H9 (cell line): Measurements from ENCODE around the gene FCRL5. TPM values are rescaled to one million over a fixed set of nuclear protein-coding genes. Genes with fewer than 3 reads are reported as not detected.

ENCODE experiments used
- DNase-seq: peaks from one replicate; pipeline ENCODE4 v3.0.0-alpha.2; 2017
- H2AFZ ChIP-seq: one replicate; pipeline ENCODE4 v1.6.1; 2013; ENCODE audit warnings: mild to moderate bottlenecking, low read length, control low read depth, moderate library complexity
- H2AK5ac ChIP-seq: 2 replicates; pipeline ENCODE4 v1.6.1; 2013; ENCODE audit warnings: low read length, control low read depth, mixed read lengths; ENCODE audit not compliant: insufficient read length
- H2BK120ac ChIP-seq: one replicate; pipeline ENCODE4 v1.6.1; 2013; ENCODE audit warnings: low read depth, mild to moderate bottlenecking, low read length, control low read depth, inconsistent platforms; ENCODE audit not compliant: poor library complexity, severe bottlenecking
- H2BK12ac ChIP-seq: 2 replicates; pipeline ENCODE4 v1.6.1; 2013; ENCODE audit warnings: low read length, control low read depth, mixed read lengths, low read depth; ENCODE audit not compliant: insufficient read length
- H2BK15ac ChIP-seq: 2 replicates; pipeline ENCODE4 v1.6.1; 2013; ENCODE audit warnings: low read depth, low read length, control low read depth
- H2BK20ac ChIP-seq: one replicate; pipeline ENCODE4 v1.6.1; 2013; ENCODE audit warnings: low read depth, mild to moderate bottlenecking, low read length, control low read depth, inconsistent platforms; ENCODE audit not compliant: poor library complexity, severe bottlenecking
- H2BK5ac ChIP-seq: 2 replicates; pipeline ENCODE4 v1.6.1; 2013; ENCODE audit warnings: low read length, control low read depth, mixed read lengths; ENCODE audit not compliant: insufficient read length
- H3K14ac ChIP-seq: 2 replicates; pipeline ENCODE4 v1.6.1; 2013; ENCODE audit warnings: low read length, control low read depth; ENCODE audit not compliant: insufficient read depth
- H3K18ac ChIP-seq: 2 replicates; pipeline ENCODE4 v1.6.1; 2013; ENCODE audit warnings: low read depth, mild to moderate bottlenecking, mixed read lengths, low read length, control low read depth; ENCODE audit not compliant: insufficient read length
- H3K23ac ChIP-seq: 2 replicates; pipeline ENCODE4 v1.6.1; 2013; ENCODE audit warnings: low read length, control low read depth, mixed read lengths, low read depth; ENCODE audit not compliant: insufficient read length
- H3K23me2 ChIP-seq: 2 replicates; pipeline ENCODE4 v1.6.1; 2013; ENCODE audit warnings: low read depth, mild to moderate bottlenecking, mixed read lengths, low read length, control low read depth; ENCODE audit not compliant: insufficient read length, poor library complexity, severe bottlenecking
- H3K27ac ChIP-seq: 2 replicates; pipeline ENCODE4 v1.5.1; 2013; ENCODE audit warnings: low read length, control low read depth, mixed read lengths, low read depth; ENCODE audit not compliant: insufficient read length
- H3K27me3 ChIP-seq: 2 replicates; pipeline ENCODE4 v1.6.1; 2013; ENCODE audit warnings: low read length, control low read depth, inconsistent platforms; ENCODE audit not compliant: insufficient read depth
- H3K4ac ChIP-seq: 2 replicates; pipeline ENCODE4 v1.6.1; 2013; ENCODE audit warnings: low read depth, mild to moderate bottlenecking, control low read depth, inconsistent platforms, low read length, moderate library complexity
- H3K4me1 ChIP-seq: 2 replicates; pipeline ENCODE4 v1.6.1; 2013; ENCODE audit warnings: low read length, control low read depth, inconsistent platforms; ENCODE audit not compliant: insufficient read depth
- H3K4me2 ChIP-seq: 2 replicates; pipeline ENCODE4 v1.6.1; 2013; ENCODE audit warnings: low read length, control low read depth, mixed read lengths; ENCODE audit not compliant: insufficient read length, insufficient read depth
- H3K56ac ChIP-seq: 2 replicates; pipeline ENCODE4 v1.6.1; 2013; ENCODE audit warnings: low read depth, mild to moderate bottlenecking, mixed read lengths, low read length, control low read depth; ENCODE audit not compliant: insufficient read length
- H3K79me1 ChIP-seq: 2 replicates; pipeline ENCODE4 v1.6.1; 2013; ENCODE audit warnings: low read depth, mild to moderate bottlenecking, moderate library complexity, low read length, control low read depth, inconsistent platforms; ENCODE audit not compliant: insufficient read depth, poor library complexity, severe bottlenecking
- H3K79me2 ChIP-seq: 2 replicates; pipeline ENCODE4 v1.6.1; 2013; ENCODE audit warnings: low read length, control low read depth, inconsistent platforms; ENCODE audit not compliant: insufficient read depth
- H3K9ac ChIP-seq: 2 replicates; pipeline ENCODE4 v1.6.1; 2013; ENCODE audit warnings: low read length, control low read depth, mixed read lengths; ENCODE audit not compliant: insufficient read length; ENCODE audit errors: extremely low read depth
- H3K9me3 ChIP-seq: one replicate; pipeline ENCODE4 v1.6.1; 2013; ENCODE audit warnings: low read depth, low read length, inconsistent platforms; ENCODE audit not compliant: control insufficient read depth
- H3T11ph ChIP-seq: one replicate; pipeline ENCODE4 v1.6.1; 2013; ENCODE audit warnings: mild to moderate bottlenecking, low read length, control low read depth, inconsistent platforms
- H4K20me1 ChIP-seq: one replicate; pipeline ENCODE4 v1.6.1; 2013; ENCODE audit not compliant: control insufficient read depth, insufficient read length, insufficient read depth
- H4K5ac ChIP-seq: 2 replicates; pipeline ENCODE4 v1.6.1; 2013; ENCODE audit warnings: low read depth, mild to moderate bottlenecking, mixed read lengths, low read length, control low read depth; ENCODE audit not compliant: insufficient read length
- H4K8ac ChIP-seq: replicated peaks from 2 replicates; pipeline ENCODE4 v1.6.1; 2013; ENCODE audit warnings: low read length, control low read depth, mixed read lengths, low read depth; ENCODE audit not compliant: insufficient read length
- H4K91ac ChIP-seq: 2 replicates; pipeline ENCODE4 v1.6.1; 2013; ENCODE audit warnings: low read depth, mild to moderate bottlenecking, moderate library complexity, mixed read lengths, low read length, control low read depth; ENCODE audit not compliant: insufficient read length
- H3K27ac Mint-ChIP-seq, 3 experiments: 2 replicates in 2 of 3; 3 replicates in 1 of 3; pipeline ENCODE4 v1.8.0; 2020 to 2021; ENCODE audit warnings: mixed read lengths in 3 of 3, mild to moderate bottlenecking in 1 of 3, moderate library complexity in 1 of 3
- H3K27me3 Mint-ChIP-seq: 2 replicates; pipeline ENCODE4 v1.8.0; 2021; ENCODE audit warnings: low read depth, mild to moderate bottlenecking, moderate library complexity, mixed read lengths
- H3K36me3 Mint-ChIP-seq, 3 experiments: 2 replicates in 2 of 3; 3 replicates in 1 of 3; pipeline ENCODE4 v1.8.0; 2020 to 2021; ENCODE audit warnings: low read depth in 3 of 3, mixed read lengths in 3 of 3; ENCODE audit not compliant: insufficient read depth in 1 of 3
- H3K4me1 Mint-ChIP-seq, 2 experiments: 2 replicates each; pipeline ENCODE4 v1.8.0; 2020; ENCODE audit warnings: mixed read lengths in 2 of 2
- H3K4me3 Mint-ChIP-seq, 2 experiments: 2 replicates in 1 of 2; 3 replicates in 1 of 2; pipeline ENCODE4 v1.8.0; 2020 to 2021; ENCODE audit warnings: mild to moderate bottlenecking in 2 of 2, mixed read lengths in 2 of 2, moderate library complexity in 1 of 2
- H3K9me3 Mint-ChIP-seq, 2 experiments: 2 replicates in 1 of 2; 3 replicates in 1 of 2; pipeline ENCODE4 v1.8.0; 2020; ENCODE audit warnings: mild to moderate bottlenecking in 2 of 2, mixed read lengths in 2 of 2, moderate library complexity in 1 of 2
- CTCF ChIP-seq: fragments of 200-600 bp; sonication (generic); conservative IDR thresholded peaks from 3 replicates; pipeline ENCODE4 v1.8.0; 2021; ENCODE audit warnings: antibody characterized with exemption, mild to moderate bottlenecking
- WGBS: extraction: QIAGEN DNeasy Blood & Tissue Kit; methylation state at CpG from one replicate; pipeline ENCODE4 v1.1.7; 2013; ENCODE audit warnings: missing lambda C conversion rate, low lambda C conversion rate, mixed read lengths; ENCODE audit not compliant: insufficient read length; ENCODE audit errors: extremely low coverage; 5-methylcytosine and 5-hydroxymethylcytosine counted together
- total RNA-seq: library from RNA; stranded (reverse); gene quantifications from 2 replicates; pipeline ENCODE4 v1.2.1, GENCODE V29; 2021

FCRL5 gene
- total RNA-seq, 1 experiment from 2014 or later = 0.98 TPM

DNA sequence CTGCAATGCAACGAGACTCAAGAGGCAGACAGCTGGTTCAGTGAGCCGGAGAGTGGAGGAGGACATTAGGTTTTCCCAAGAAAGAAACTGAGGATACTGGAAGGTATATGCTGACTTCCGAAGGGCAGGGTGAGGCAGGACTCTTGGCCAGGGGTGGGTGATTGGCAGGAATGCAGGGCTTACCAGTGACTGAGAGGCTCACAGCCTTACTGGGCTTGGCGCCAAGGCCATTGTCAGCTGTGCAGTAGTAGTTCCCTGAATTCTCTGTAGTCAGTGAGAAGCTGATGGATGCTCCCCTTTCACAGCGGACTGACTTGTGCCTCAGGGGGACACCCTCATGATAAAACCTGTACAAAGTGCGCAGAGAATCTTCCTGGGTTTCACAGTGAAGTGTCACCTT, 9.6 kb downstream of the FCRL5 start:
- H3K79me1 ChIP-seq = no peaks in the 10 kb centered on the region
- H3K4me2 ChIP-seq = no peak overlapping the region
- no peaks in the 10 kb centered on the region for H3K79me2 ChIP-seq
- H3K4me1 Mint-ChIP-seq = peaks cover 33 to 41% of the 10 kb centered on the region in 2 experiments
- no peaks in the 10 kb centered on the region for H4K20me1 ChIP-seq
- H3K27ac ChIP-seq = no peak overlapping the region
- no peak overlapping the region for H3K4ac ChIP-seq
- H3K14ac ChIP-seq = no peak overlapping the region
- no peak overlapping the region for H3K9ac ChIP-seq
- H4K8ac ChIP-seq = no peak overlapping the region
- H3K27me3 ChIP-seq = no peaks in the 10 kb centered on the region; the same call in 1 of the 2 replicates
- no peak overlapping the region for H2AFZ ChIP-seq
- peaks cover 17% of the 10 kb centered on the region; the same call in 1 of the 2 replicates for H3K4me1 ChIP-seq
- H2AK5ac ChIP-seq = no peak overlapping the region
- H3K9me3 Mint-ChIP-seq = peaks cover 8 to 10% of the 10 kb centered on the region in 2 experiments
- H2BK20ac ChIP-seq = no peak overlapping the region
- no peaks in the 10 kb centered on the region for H3K23me2 ChIP-seq
- H3K56ac ChIP-seq = no peak overlapping the region
- TF ChIP-seq CTCF = no peak
- no peak overlapping the region for H3K18ac ChIP-seq
- H3K23ac ChIP-seq = no peak overlapping the region
- H2BK15ac ChIP-seq = no peak overlapping the region
- H3K36me3 Mint-ChIP-seq = peaks cover 4 to 9% (median 4%) of the 10 kb centered on the region in 3 experiments; a peak in 6 of 7 replicates
- no CpG with 5 or more reads among the region's 6 CpGs for WGBS
- no peak overlapping the region for H2BK120ac ChIP-seq
- no peak for DNase-seq
- no peaks in the 10 kb centered on the region for H3K27me3 Mint-ChIP-seq
- no peak overlapping the region for H4K91ac ChIP-seq
- no peak overlapping the region for H3T11ph ChIP-seq
- no peaks in the 10 kb centered on the region for H3K9me3 ChIP-seq
- no peak overlapping the region for H3K27ac Mint-ChIP-seq
- no peak overlapping the region for H4K5ac ChIP-seq
- H3K4me3 Mint-ChIP-seq = no peak overlapping the region
- H2BK5ac ChIP-seq = no peak overlapping the region
- no peak overlapping the region for H2BK12ac ChIP-seq
